Measurements from ENCODE around the gene NRDE2. TPM values are rescaled to one million over a fixed set of nuclear protein-coding genes. Genes with fewer than 3 reads are reported as not detected.

The NRDE2 gene
- total RNA-seq, 1 experiment from 2014 or later, result 20.1 TPM

- TF ChIP-seq SRF (IDR thresholded peaks at IDR 0.05; ENCODE audit: low read depth) (no peak), ELF1 (IDR thresholded peaks at IDR 0.05; ENCODE audit: borderline replicate concordance, low read depth) (no peak), FOSL1 (IDR thresholded peaks at IDR 0.05; ENCODE audit: low read depth) (no peak), TCF7L2 (IDR thresholded peaks at IDR 0.05; ENCODE audit: borderline replicate concordance, extremely low read depth, insufficient read depth, insufficient read length) (no peak), CEBPB (IDR thresholded peaks at IDR 0.05; ENCODE audit: low read depth) (no peak), REST (IDR thresholded peaks at IDR 0.05; ENCODE audit: low read depth) (no peak), RAD21 (IDR thresholded peaks at IDR 0.05; ENCODE audit: low read depth) (no peak), EZH2phosphoT487 (IDR thresholded peaks at IDR 0.05; ENCODE audit: borderline replicate concordance) (no peak), ATF3 (IDR thresholded peaks at IDR 0.05) (no peak), CTCF (IDR thresholded peaks at IDR 0.05 in 2 of 3, conservative IDR thresholded peaks at IDR 0.05 in 1 of 3; ENCODE audit: borderline replicate concordance in 1 of 3, insufficient read depth in 1 of 3, low read depth in 2 of 3, low read length in 2 of 3) (no peak), ZNF274 (IDR thresholded peaks at IDR 0.05; ENCODE audit: low read depth, low read length) (no peak)
- Histone ChIP-seq H2AFZ (ENCODE audit: low read depth, low read length, poor library complexity, severe bottlenecking) (no peak overlapping the region), H3K9me3 (ENCODE audit: control insufficient read depth in 1 of 2, insufficient read depth in 1 of 2, low read depth in 1 of 2, low read length in 2 of 2) (no peaks in the 10 kb centered on the region), H3K4me1 (ENCODE audit: control insufficient read depth in 1 of 2, insufficient read depth in 2 of 2, low read length in 2 of 2) (peaks cover 11 to 20% of the 10 kb centered on the region in 2 experiments), H3K4me3 (replicated peaks in 1 of 2; ENCODE audit: low read depth in 1 of 2, low read length in 2 of 2) (no peak overlapping the region), H3K27ac (ENCODE audit: low read depth, low read length) (no peak overlapping the region), H4K20me1 (ENCODE audit: insufficient read depth) (no peaks in the 10 kb centered on the region), H3K9ac (ENCODE audit: low read length) (no peak overlapping the region), H3K36me3 (ENCODE audit: control insufficient read depth in 1 of 2, insufficient read depth in 2 of 2, low read length in 2 of 2) (no peaks in the 10 kb centered on the region), H3K79me2 (ENCODE audit: insufficient read depth, low read length) (no peaks in the 10 kb centered on the region), H3K4me2 (ENCODE audit: low read length) (no peak overlapping the region), H3K9me2 (ENCODE audit: insufficient read depth) (no peaks in the 10 kb centered on the region), H3K27me3 (ENCODE audit: insufficient read depth, low read length) (no peaks in the 10 kb centered on the region)
- ChIA-PET POLR2A (no interaction called here), CTCF (interaction anchor here (0.9 kb wide), 1 partner anchor 12 kb away, joined by 3 read pairs; no protein-coding TSS in a partner anchor), RAD21 (ENCODE audit: low non-redundant PET in 1 of 2, low total read pairs in 2 of 2, uncharacterized antibody in 2 of 2, unreplicated experiment in 2 of 2) (no interaction called here)
- intact Hi-C loops (cut with micrococcal nuclease), result no loop called here
- no TSS peak for BruUV-seq (replicated peaks)
- DNase-seq (ENCODE audit: low read depth, low spot score) (no peak), ATAC-seq (no peak)
These were observed 49.5 kb upstream of the NRDE2 start for GRCh38 chr14:90381011-90381786.
